HEK293 (cell line): Measurements from ENCODE around the gene ATAD2B.

Experiments used
- CTCF ChIP-seq: fragments of 450-650 bp; formaldehyde crosslinking; IDR thresholded peaks from 2 replicates; pipeline ENCODE4 v1.5.1; 2016; ENCODE audit warnings: missing biosample characterization, missing genetic modification characterization
- KLF16 ChIP-seq: fragments of 450-650 bp; formaldehyde crosslinking; IDR thresholded peaks from 2 replicates; pipeline ENCODE4 v1.5.1; 2017; ENCODE audit warnings: missing biosample characterization, missing genetic modification characterization
- KLF8 ChIP-seq: fragments of 450-650 bp; formaldehyde crosslinking; IDR thresholded peaks from 2 replicates; pipeline ENCODE4 v1.5.1; 2016; ENCODE audit warnings: missing biosample characterization, missing genetic modification characterization
- REPIN1 ChIP-seq: fragments of 450-650 bp; formaldehyde crosslinking; IDR thresholded peaks from 2 replicates; pipeline ENCODE4 v1.5.1; 2017; ENCODE audit warnings: missing biosample characterization, missing genetic modification characterization, low read depth
- ZBTB26 ChIP-seq: fragments of 450-650 bp; formaldehyde crosslinking; optimal IDR thresholded peaks from 2 replicates; pipeline ENCODE3; 2016; ENCODE audit warnings: missing biosample characterization, mild to moderate bottlenecking, missing genetic modification characterization
- ZNF391 ChIP-seq: fragments of 450-650 bp; formaldehyde crosslinking; IDR thresholded peaks from 2 replicates; pipeline ENCODE4 v1.5.1; 2016; ENCODE audit warnings: low read depth, missing biosample characterization, missing genetic modification characterization, borderline replicate concordance
- ZNF530 ChIP-seq: fragments of 450-650 bp; formaldehyde crosslinking; IDR thresholded peaks from 2 replicates; pipeline ENCODE4 v1.5.1; 2016; ENCODE audit warnings: low read depth, missing biosample characterization, missing genetic modification characterization
- ZNF623 ChIP-seq: fragments of 450-650 bp; formaldehyde crosslinking; IDR thresholded peaks from 2 replicates; pipeline ENCODE4 v1.5.1; 2016; ENCODE audit warnings: missing biosample characterization, missing genetic modification characterization
- ZNF777 ChIP-seq: fragments of 450-650 bp; formaldehyde crosslinking; IDR thresholded peaks from 2 replicates; pipeline ENCODE4 v1.5.1; 2017; ENCODE audit warnings: missing biosample characterization, missing genetic modification characterization, borderline replicate concordance
- ZSCAN16 ChIP-seq: fragments of 450-650 bp; formaldehyde crosslinking; IDR thresholded peaks from 2 replicates; pipeline ENCODE4 v1.5.1; 2016; ENCODE audit warnings: missing biosample characterization, missing genetic modification characterization

DNA sequence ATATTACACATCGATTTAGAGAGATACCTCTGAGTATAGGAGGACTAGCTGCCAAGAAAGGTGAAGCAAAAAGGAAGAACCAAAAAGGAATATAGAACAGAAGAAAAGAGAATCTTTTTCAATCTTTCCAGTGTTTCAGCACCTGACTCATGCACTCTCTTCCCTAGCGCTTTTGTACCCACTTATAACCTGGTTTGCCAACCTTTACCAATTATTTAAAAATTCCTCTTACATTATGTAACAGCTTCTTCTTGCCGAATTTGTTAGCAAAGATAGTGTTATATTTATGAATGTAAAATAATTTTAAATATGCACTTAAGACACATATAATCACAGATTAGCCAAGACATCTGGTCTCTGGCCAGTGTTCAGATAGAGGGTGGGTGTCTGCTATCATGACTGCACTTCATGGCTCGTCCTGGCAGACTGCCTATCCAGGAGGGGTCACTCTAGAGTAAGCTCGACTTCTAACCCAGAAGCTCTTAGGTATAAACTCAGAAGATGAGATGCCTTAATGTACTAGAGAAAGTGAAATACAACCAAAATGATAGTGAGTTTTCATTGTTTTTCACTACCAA lies 122.9 kb downstream of the ATAD2B start:
- TF ChIP-seq ZSCAN16 (no peak), CTCF (tag by site-specific recombination) (peak; percentile 17; the same call in 1 of the 2 replicates), ZNF530 (tag by site-specific recombination) (no peak), KLF16 (tag by site-specific recombination) (no peak), ZNF623 (no peak), ZNF777 (tag by site-specific recombination) (no peak), KLF8 (tag by site-specific recombination) (no peak), REPIN1 (tag by site-specific recombination) (no peak), ZNF391 (no peak), ZBTB26 (no peak)
